A549 (cell line): ENCODE data around the gene NOS1.

ENCODE experiments used
- BCL3 ChIP-seq: fragments of >200 bp; sonication (Bioruptor Twin); formaldehyde crosslinking; IDR thresholded peaks from 3 replicates; pipeline ENCODE4 v1.6.1; 2016
- CTCF ChIP-seq: fragments of >200 bp; sonication (Bioruptor Twin); formaldehyde crosslinking; IDR thresholded peaks from 3 replicates; pipeline ENCODE4 v1.5.1; 2016
- GATA3 ChIP-seq: IDR thresholded peaks from 2 replicates; pipeline ENCODE4 v1.6.1; 2012; ENCODE audit warnings: borderline replicate concordance
- MAX ChIP-seq: IDR thresholded peaks from 2 replicates; pipeline ENCODE4 v1.6.1; 2012
- POLR2A ChIP-seq: IDR thresholded peaks from 2 replicates; pipeline ENCODE4 v1.6.1; 2012; ENCODE audit warnings: mild to moderate bottlenecking, low read length
- RFX5 ChIP-seq: fragments of 450-650 bp; IDR thresholded peaks from 2 replicates; pipeline ENCODE4 v1.7.1; 2014; ENCODE audit warnings: antibody characterized with exemption, mild to moderate bottlenecking, moderate library complexity
- USF2 ChIP-seq: fragments of 450-650 bp; IDR thresholded peaks from 2 replicates; pipeline ENCODE4 v1.6.1; 2014; ENCODE audit warnings: antibody characterized with exemption

- TF ChIP-seq CTCF (no peak), USF2 (no peak), MAX (no peak), GATA3 (no peak), RFX5 (no peak), BCL3 (no peak), POLR2A (no peak)
Measured at GRCh38 chr12:117388951-117389446, 27.6 kb upstream of the NOS1 start.
